PC-9 (cell line): ENCODE results near the gene TMEM221.

ENCODE experiments used
- EZH2 ChIP-seq: fragments of 200-600 bp; sonication (generic); IDR thresholded peaks from 2 replicates; pipeline ENCODE4 v1.8.0; 2017; ENCODE audit warnings: antibody characterized with exemption, low read depth
- TF ChIP-seq, protein P1 (sequence below): fragments of 200-600 bp; sonication (generic); conservative IDR thresholded peaks from 2 replicates; pipeline ENCODE4 v1.6.1; 2017; ENCODE audit warnings: mixed run types, antibody characterized with exemption, mild to moderate bottlenecking, moderate library complexity

DNA sequence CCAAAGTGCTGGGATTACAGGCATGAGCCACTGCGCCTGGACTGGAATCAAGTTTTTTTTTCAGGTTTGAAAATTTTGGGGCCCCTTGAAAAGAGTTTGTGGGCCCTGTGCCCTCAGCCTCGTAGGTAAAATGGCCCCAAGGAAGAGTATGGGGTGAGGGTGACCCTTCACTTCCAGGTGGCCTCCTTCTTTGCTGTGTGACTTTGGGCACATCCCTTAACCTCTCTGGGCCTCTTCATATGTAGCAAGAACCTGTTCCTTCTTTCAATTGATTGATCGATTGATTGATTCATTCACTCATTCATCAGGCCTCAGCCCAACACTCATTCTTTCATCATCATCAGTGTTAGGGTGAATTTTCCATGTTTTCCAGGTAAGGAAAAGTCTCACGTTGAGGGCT lies 3.4 kb upstream of the TMEM221 start:
- TF ChIP-seq, protein P1, sequence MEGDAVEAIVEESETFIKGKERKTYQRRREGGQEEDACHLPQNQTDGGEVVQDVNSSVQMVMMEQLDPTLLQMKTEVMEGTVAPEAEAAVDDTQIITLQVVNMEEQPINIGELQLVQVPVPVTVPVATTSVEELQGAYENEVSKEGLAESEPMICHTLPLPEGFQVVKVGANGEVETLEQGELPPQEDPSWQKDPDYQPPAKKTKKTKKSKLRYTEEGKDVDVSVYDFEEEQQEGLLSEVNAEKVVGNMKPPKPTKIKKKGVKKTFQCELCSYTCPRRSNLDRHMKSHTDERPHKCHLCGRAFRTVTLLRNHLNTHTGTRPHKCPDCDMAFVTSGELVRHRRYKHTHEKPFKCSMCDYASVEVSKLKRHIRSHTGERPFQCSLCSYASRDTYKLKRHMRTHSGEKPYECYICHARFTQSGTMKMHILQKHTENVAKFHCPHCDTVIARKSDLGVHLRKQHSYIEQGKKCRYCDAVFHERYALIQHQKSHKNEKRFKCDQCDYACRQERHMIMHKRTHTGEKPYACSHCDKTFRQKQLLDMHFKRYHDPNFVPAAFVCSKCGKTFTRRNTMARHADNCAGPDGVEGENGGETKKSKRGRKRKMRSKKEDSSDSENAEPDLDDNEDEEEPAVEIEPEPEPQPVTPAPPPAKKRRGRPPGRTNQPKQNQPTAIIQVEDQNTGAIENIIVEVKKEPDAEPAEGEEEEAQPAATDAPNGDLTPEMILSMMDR, result no peak
- no peak for TF ChIP-seq EZH2
